Cardiac septum (tissue), 1 donor: Measurements from ENCODE around the gene TBX2. TPM values are rescaled to one million over a fixed set of nuclear protein-coding genes. Genes with fewer than 3 reads are reported as not detected.

ENCODE experiments used
- DNase-seq: peaks from one replicate; pipeline ENCODE4 v3.0.0-alpha.2; 2020; ENCODE audit warnings: low spot score
- intact Hi-C: fragments of 100-400 bp; cut with DNase I; formaldehyde crosslinking; loops from one replicate; pipeline ENCODE4 v1.14.0; 2022
- total RNA-seq: library from RNA; stranded (reverse); fragmentation: NEBNext Ultra II Directional; extraction: Animal tissue kit (Norgen Biotek cat#: 25700); gene quantifications from one replicate; pipeline ENCODE4 v1.2.1, GENCODE V29; 2021
- donor health status: DM: no; HTN: no; CAD: no.

TBX2 gene
- total RNA-seq, 1 donor from 2014 or later: 17.2 TPM

- intact Hi-C loops: no loop called here
Observed at GRCh38 chr17:61457226-61457983, 57.8 kb downstream of the TBX2 start.

DNA sequence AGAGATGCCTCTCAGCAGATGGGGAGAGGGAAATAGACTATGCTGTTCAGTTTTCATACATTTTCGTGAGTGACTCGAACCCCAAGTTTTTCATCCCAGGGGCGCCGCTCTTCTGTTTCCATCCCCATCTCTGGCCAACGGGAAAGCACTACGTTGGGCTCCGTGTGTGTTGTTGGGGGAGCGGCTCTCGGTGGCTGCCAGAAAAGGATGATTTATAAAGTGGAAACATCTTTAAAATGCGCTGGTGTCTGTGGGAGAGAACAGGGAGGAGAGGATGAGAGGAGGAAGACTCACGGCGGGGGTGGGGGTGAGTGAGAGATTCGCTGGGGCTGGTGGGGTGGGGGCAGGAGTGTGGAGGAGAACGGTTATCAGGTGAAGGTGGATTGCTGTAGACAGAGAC lies 58.4 kb downstream of the TBX2 start:
- no peak for DNase-seq
- intact Hi-C loops: no loop called here

More at GRCh38 chr17:61457226-61457983, 57.8 kb downstream of the TBX2 start:
- DNase-seq: no peak

GRCh38 chr17:61458421-61459141 lies 58.9 kb downstream of the TBX2 start:
- intact Hi-C loops: no loop called here
- DNase-seq: no peak

Other genes with a start within 250 kb of the TBX2 start
- gene TBX4, start 52.6 kb downstream of the TBX2 start, total RNA-seq: 0.05 TPM
- gene NACA2, start 191.4 kb downstream of the TBX2 start, total RNA-seq: not detected